SU-DHL-6 (cell line): ENCODE data around the gene PPIL6.

Source experiments
- H2AFZ ChIP-seq: fragments of 200-600 bp; sonication (generic); 2 replicates; pipeline ENCODE4 v1.6.1; 2014; ENCODE audit warnings: low read depth, mild to moderate bottlenecking, moderate library complexity, mixed read lengths, antibody characterized with exemption, low read length; ENCODE audit not compliant: severe bottlenecking
- H3F3A ChIP-seq: fragments of 200-600 bp; shearing (Covaris generic); 2 replicates; pipeline ENCODE4 v1.6.0; 2016; ENCODE audit warnings: antibody characterized with exemption, mild to moderate bottlenecking; ENCODE audit not compliant: insufficient read depth
- H3K27ac ChIP-seq: fragments of 200-600 bp; sonication (generic); 2 replicates; pipeline ENCODE4 v1.5.1; 2016; ENCODE audit warnings: low read depth, mild to moderate bottlenecking, low read length, moderate library complexity, mixed read lengths
- H3K27me3 ChIP-seq: fragments of 200-600 bp; sonication (generic), shearing (Covaris generic); 2 replicates; pipeline ENCODE4 v1.6.0; 2014; ENCODE audit warnings: mild to moderate bottlenecking, low read length
- H3K36me3 ChIP-seq: fragments of 200-600 bp; sonication (generic); 2 replicates; pipeline ENCODE4 v1.6.1; 2014; ENCODE audit warnings: mild to moderate bottlenecking, low read length, mixed read lengths
- H3K4me2 ChIP-seq: fragments of 300-600, 200-600 bp; shearing (Covaris generic), sonication (generic); 2 replicates; pipeline ENCODE4 v1.6.0; 2014; ENCODE audit warnings: low read length, low read depth, mild to moderate bottlenecking; ENCODE audit not compliant: poor library complexity, severe bottlenecking
- H3K4me3 ChIP-seq: fragments of 200-600 bp; sonication (generic); 2 replicates; pipeline ENCODE4 v1.5.1; 2014; ENCODE audit warnings: antibody characterized with exemption, low read length, mild to moderate bottlenecking, mixed read lengths; ENCODE audit not compliant: insufficient read depth, poor library complexity, severe bottlenecking
- H3K79me2 ChIP-seq: fragments of 200-600 bp; sonication (generic); 2 replicates; pipeline ENCODE4 v1.6.1; 2014; ENCODE audit warnings: mild to moderate bottlenecking, low read length, moderate library complexity; ENCODE audit not compliant: insufficient read depth
- H3K9ac ChIP-seq: fragments of 200-600 bp; sonication (generic); 2 replicates; pipeline ENCODE4 v1.7.0; 2014; ENCODE audit warnings: mild to moderate bottlenecking, low read length
- H3K9me2 ChIP-seq: fragments of 200-600 bp; sonication (generic); replicated peaks from 2 replicates; pipeline ENCODE4 v1.6.1; 2014; ENCODE audit warnings: low read length; ENCODE audit not compliant: insufficient read depth
- H3K9me3 ChIP-seq: fragments of 200-600 bp; sonication (generic); 2 replicates; pipeline ENCODE4 v1.6.1; 2014; ENCODE audit warnings: low read length, mixed read lengths; ENCODE audit not compliant: insufficient read depth
- H4K20me1 ChIP-seq: fragments of 200-600 bp; sonication (generic); 2 replicates; pipeline ENCODE4 v1.6.1; 2014; ENCODE audit warnings: low read depth, mild to moderate bottlenecking, antibody characterized with exemption, low read length, moderate library complexity, mixed read lengths
- CTCF ChIP-seq: fragments of 200-600 bp; sonication (generic); IDR thresholded peaks from one replicate; pipeline ENCODE4 v1.5.1; 2017; ENCODE audit warnings: antibody characterized with exemption, mild to moderate bottlenecking, low read length, moderate library complexity; ENCODE audit not compliant: insufficient read depth, poor library complexity, severe bottlenecking
- EZH2phosphoT487 ChIP-seq: fragments of 200-600 bp; sonication (generic), shearing (Covaris generic); conservative IDR thresholded peaks from 2 replicates; pipeline ENCODE4 v1.6.1; 2018; ENCODE audit warnings: mild to moderate bottlenecking, antibody characterized with exemption, low read length, moderate library complexity, mixed read lengths

The PPIL6 gene

GRCh38 chr6:109345986-109346385, 94.4 kb downstream of the PPIL6 start:
- no peak overlapping the region for H3K4me3 ChIP-seq
- H3K4me2 ChIP-seq: no peak overlapping the region
- H3K9me2 ChIP-seq: no peaks in the 10 kb centered on the region
- no peaks in the 10 kb centered on the region for H3K79me2 ChIP-seq
- no peak for TF ChIP-seq EZH2phosphoT487
- no peak for TF ChIP-seq CTCF
- no peak overlapping the region for H3K27ac ChIP-seq
- no peaks in the 10 kb centered on the region for H3F3A ChIP-seq
- no peaks in the 10 kb centered on the region for H3K9me3 ChIP-seq
- no peaks in the 10 kb centered on the region for H4K20me1 ChIP-seq
- no peaks in the 10 kb centered on the region for H3K27me3 ChIP-seq
- no peaks in the 10 kb centered on the region for H3K36me3 ChIP-seq
- H3K9ac ChIP-seq: no peak overlapping the region
- no peak overlapping the region for H2AFZ ChIP-seq

GRCh38 chr6:109344226-109344625, 96.2 kb downstream of the PPIL6 start:
- Histone ChIP-seq H3K27me3 (no peaks in the 10 kb centered on the region), H3K27ac (no peak overlapping the region), H3K9me2 (no peaks in the 10 kb centered on the region), H3K4me3 (no peak overlapping the region), H4K20me1 (no peaks in the 10 kb centered on the region), H3K9ac (no peak overlapping the region), H3K79me2 (no peaks in the 10 kb centered on the region), H3K9me3 (no peaks in the 10 kb centered on the region), H3K36me3 (no peaks in the 10 kb centered on the region), H3F3A (no peaks in the 10 kb centered on the region), H2AFZ (no peak overlapping the region), H3K4me2 (no peak overlapping the region)
- TF ChIP-seq EZH2phosphoT487: no peak
- no peak for TF ChIP-seq CTCF

GRCh38 chr6:109343518-109343917, 96.9 kb downstream of the PPIL6 start:
- no peaks in the 10 kb centered on the region for H3K36me3 ChIP-seq
- TF ChIP-seq CTCF (no peak), EZH2phosphoT487 (no peak)
- no peak overlapping the region for H3K4me2 ChIP-seq
- no peaks in the 10 kb centered on the region for H3K27me3 ChIP-seq
- no peaks in the 10 kb centered on the region for H3K9me3 ChIP-seq
- no peaks in the 10 kb centered on the region for H4K20me1 ChIP-seq
- no peak overlapping the region for H3K4me3 ChIP-seq
- no peaks in the 10 kb centered on the region for H3K79me2 ChIP-seq
- no peak overlapping the region for H2AFZ ChIP-seq
- H3F3A ChIP-seq: no peaks in the 10 kb centered on the region
- H3K27ac ChIP-seq: no peak overlapping the region
- no peaks in the 10 kb centered on the region for H3K9me2 ChIP-seq
- H3K9ac ChIP-seq: no peak overlapping the region
